ENCODE results near the gene SFXN1.

GRCh38 chr5:175438234-175438857, 40.0 kb upstream of the SFXN1 start:
- TF ChIP-seq CTCF (IDR thresholded peaks at IDR 0.05) (no peak), POLR2AphosphoS5 (IDR thresholded peaks at IDR 0.05) (no peak), POLR2A (IDR thresholded peaks at IDR 0.05) (no peak), EP300 (IDR thresholded peaks at IDR 0.05) (no peak)
